ENCODE data around the gene CLCNKA. TPM values are rescaled to one million over a fixed set of nuclear protein-coding genes. Genes with fewer than 3 reads are reported as not detected.

Gene CLCNKA
- total RNA-seq, 4 donors from 2014 or later, result 0.64 to 0.94 (median 0.80) TPM; not detected in 1

DNA sequence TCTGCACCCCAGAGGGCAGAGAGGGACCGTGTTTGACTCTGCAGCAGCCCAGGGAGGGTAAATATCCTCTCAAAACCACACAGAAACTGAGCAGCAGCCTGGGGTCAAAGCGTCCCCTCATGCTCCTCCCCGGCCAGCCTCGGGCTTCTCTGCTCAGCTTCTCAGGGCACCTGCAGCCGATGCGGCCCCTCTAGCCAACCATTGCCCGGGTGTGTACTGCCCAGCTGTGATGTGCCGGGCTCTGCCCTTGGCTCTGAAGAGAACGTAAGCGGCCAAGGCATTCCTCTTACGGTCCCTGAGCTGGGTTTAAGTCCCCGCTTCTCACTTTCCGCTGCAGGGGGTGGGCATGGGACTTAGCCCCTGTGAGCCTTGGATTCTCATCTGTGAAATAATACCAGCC lies 46.1 kb downstream of the CLCNKA start:
- Histone ChIP-seq H3K4me1 (peaks cover 12 to 14% of the 10 kb centered on the region in 2 donors), H3K9me3 (no peaks in the 10 kb centered on the region), H3K27ac (no peak overlapping the region), H3K27me3 (peaks cover 6 to 12% (median 6%) of the 10 kb centered on the region in 3 donors), H3K36me3 (no peaks in the 10 kb centered on the region), H3K4me3 (no peak overlapping the region)
- intact Hi-C loops (cut with DNase I; ENCODE audit: low total_unique reads) (no loop called here), in situ Hi-C loops (cut with MboI; ENCODE audit: low sequenced_read_pairs in 4 of 4) (loop anchor here in 1 of 4 donors (25.0 kb wide), 1 partner anchor 256 kb away; the partner anchor contains the start of gene UQCRHL)
- DNase-seq (no peak), ATAC-seq (no peak)
- TF ChIP-seq, protein P1, sequence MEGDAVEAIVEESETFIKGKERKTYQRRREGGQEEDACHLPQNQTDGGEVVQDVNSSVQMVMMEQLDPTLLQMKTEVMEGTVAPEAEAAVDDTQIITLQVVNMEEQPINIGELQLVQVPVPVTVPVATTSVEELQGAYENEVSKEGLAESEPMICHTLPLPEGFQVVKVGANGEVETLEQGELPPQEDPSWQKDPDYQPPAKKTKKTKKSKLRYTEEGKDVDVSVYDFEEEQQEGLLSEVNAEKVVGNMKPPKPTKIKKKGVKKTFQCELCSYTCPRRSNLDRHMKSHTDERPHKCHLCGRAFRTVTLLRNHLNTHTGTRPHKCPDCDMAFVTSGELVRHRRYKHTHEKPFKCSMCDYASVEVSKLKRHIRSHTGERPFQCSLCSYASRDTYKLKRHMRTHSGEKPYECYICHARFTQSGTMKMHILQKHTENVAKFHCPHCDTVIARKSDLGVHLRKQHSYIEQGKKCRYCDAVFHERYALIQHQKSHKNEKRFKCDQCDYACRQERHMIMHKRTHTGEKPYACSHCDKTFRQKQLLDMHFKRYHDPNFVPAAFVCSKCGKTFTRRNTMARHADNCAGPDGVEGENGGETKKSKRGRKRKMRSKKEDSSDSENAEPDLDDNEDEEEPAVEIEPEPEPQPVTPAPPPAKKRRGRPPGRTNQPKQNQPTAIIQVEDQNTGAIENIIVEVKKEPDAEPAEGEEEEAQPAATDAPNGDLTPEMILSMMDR (IDR thresholded peaks at IDR 0.05 in 4 of 5, conservative IDR thresholded peaks at IDR 0.05 in 1 of 5), result no peak
- TF ChIP-seq POLR2A (IDR thresholded peaks at IDR 0.05), result no peak

DNA sequence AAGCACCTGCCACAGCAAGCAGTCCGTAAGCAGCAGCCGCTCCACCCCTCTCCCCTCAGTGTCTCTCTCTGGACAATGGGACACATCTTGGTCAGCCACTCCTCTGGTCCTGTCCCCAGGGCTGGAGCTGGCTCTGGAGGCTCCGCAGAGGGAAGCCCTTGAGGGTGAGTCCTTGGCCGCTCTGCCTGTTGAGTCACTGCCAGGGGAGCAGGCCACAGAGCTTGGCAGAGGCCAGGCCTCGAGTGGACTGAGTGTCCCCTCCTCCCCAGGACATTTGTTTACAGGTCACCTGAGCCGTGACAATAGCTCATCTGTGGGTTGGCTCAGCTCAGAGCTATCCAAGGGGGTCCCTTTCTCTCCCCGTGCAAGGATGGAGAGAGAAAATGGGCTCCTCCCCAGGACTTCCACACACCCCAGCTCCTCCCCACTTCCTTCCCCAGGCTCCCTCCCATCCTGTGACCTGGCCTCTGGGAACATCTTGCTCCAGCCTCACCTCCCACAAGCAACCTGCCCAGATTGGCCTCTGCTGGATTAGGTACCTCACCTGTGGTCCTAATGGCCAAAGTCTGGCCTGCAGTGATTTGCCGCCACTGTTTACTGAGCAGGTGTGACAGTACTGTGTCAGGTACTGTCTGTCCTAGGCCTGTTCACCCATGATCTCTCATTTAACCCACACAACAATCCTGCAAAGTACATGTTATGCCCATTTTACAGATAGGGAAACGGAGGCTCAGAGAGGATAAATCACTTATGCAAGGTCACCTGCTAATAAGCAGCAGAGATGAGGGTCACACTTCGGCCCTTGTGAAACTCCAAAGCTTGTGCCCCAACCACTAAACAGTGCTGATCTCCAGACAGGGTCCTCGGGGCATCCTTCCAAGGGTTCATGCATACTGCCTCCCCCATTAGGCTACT lies 46.8 kb downstream of the CLCNKA start:
- Histone ChIP-seq H3K4me3 (no peak overlapping the region), H3K9me3 (no peaks in the 10 kb centered on the region), H3K27me3 (peaks cover 7 to 14% (median 10%) of the 10 kb centered on the region in 3 donors), H3K27ac (no peak overlapping the region), H3K4me1 (peaks cover 12 to 14% of the 10 kb centered on the region in 2 donors), H3K36me3 (no peaks in the 10 kb centered on the region)
- intact Hi-C loops (cut with DNase I; ENCODE audit: low total_unique reads) (no loop called here), in situ Hi-C loops (cut with MboI; ENCODE audit: low sequenced_read_pairs in 4 of 4) (loop anchor here in 1 of 4 donors (25.0 kb wide), 1 partner anchor 256 kb away; the partner anchor contains the start of gene UQCRHL)
- ATAC-seq (peak; percentile 50 to 64), DNase-seq (peak; percentile 25 to 51)
- TF ChIP-seq POLR2A (IDR thresholded peaks at IDR 0.05), result no peak

DNA sequence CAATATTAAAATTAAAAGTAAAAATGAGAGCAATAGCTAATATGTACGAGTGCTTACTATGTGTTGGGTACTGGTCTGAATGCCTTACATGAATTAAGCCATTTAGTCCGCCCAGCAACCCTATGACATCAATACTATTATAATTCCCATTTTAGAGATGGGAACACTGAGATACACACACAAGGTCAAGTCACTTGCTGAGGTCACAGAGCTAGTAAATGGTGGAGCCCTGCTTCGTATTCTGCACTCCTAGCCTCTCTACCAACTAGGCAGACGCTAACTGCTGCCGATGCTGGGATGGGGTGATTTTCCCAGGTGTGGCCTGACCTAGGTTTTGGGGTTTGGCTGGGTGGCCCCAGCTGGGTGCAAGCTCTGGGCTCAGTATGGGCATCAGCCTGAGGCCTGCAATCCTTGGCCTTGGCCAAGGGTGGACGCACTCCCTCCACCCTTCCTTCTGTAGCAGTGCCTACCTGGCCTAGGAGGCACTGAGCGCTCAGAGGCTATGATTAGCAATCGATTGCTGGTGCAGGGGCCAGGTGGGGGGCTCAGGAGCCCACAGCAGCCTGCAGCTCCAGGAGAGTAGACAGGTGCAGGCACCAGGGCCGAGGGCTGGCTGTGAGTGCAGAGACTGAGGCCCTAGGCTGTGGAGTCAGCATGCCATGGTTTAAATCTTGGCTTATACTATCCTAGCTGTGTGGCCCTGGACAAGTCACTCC lies 49.0 kb downstream of the CLCNKA start:
- H3K4me1 ChIP-seq, result peaks cover 12 to 17% of the 10 kb centered on the region in 2 donors
- no peak for DNase-seq
- no peaks in the 10 kb centered on the region for H3K36me3 ChIP-seq
- ATAC-seq, result no peak
- TF ChIP-seq POLR2A (IDR thresholded peaks at IDR 0.05), result no peak
- TF ChIP-seq, protein P1 (IDR thresholded peaks at IDR 0.05 in 4 of 5, conservative IDR thresholded peaks at IDR 0.05 in 1 of 5), result no peak
- no peaks in the 10 kb centered on the region for H3K9me3 ChIP-seq
- no peak overlapping the region for H3K4me3 ChIP-seq
- no peak overlapping the region for H3K27ac ChIP-seq
- intact Hi-C loops (cut with DNase I; ENCODE audit: low total_unique reads) (no loop called here), in situ Hi-C loops (cut with MboI; ENCODE audit: low sequenced_read_pairs in 4 of 4) (loop anchor here in 1 of 4 donors (10.0 to 25.0 kb wide), 2 partner anchors 114 to 258 kb away; partner anchors contain the start of gene UQCRHL)
- peaks cover 7 to 14% (median 10%) of the 10 kb centered on the region in 3 donors for H3K27me3 ChIP-seq

DNA sequence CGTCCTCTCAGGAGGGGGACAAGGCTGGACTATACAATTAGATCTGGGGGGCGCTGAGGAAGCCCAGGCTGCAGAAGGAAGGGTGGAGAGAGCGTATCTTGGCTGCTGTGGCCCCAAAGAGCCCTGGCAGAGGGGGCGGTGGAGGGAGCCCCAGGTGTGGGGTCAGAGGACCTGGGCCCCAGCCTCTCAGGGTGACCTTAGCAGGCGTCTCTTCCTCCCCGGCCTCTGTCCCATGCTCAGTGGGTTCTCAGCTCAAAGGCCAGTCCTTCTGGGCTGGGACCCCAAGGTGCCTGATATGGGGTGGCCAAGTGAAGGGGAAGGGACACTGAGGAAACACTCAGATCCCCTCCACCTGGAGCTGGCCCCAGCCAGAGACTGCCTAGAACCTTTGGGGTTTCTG lies 49.8 kb downstream of the CLCNKA start:
- Histone ChIP-seq H3K27ac (no peak overlapping the region), H3K9me3 (no peaks in the 10 kb centered on the region), H3K4me3 (no peak overlapping the region), H3K36me3 (no peaks in the 10 kb centered on the region), H3K4me1 (peaks cover 12 to 17% of the 10 kb centered on the region in 2 donors), H3K27me3 (peaks cover 7 to 14% (median 10%) of the 10 kb centered on the region in 3 donors)
- intact Hi-C loops (cut with DNase I; ENCODE audit: low total_unique reads) (no loop called here), in situ Hi-C loops (cut with MboI; ENCODE audit: low sequenced_read_pairs in 4 of 4) (loop anchor here in 1 of 4 donors (10.0 to 25.0 kb wide), 2 partner anchors 113 to 259 kb away; partner anchors contain the start of gene UQCRHL)
- ATAC-seq (no peak), DNase-seq (no peak)
- TF ChIP-seq, protein P1 (IDR thresholded peaks at IDR 0.05 in 4 of 5, conservative IDR thresholded peaks at IDR 0.05 in 1 of 5), result no peak
- TF ChIP-seq POLR2A (IDR thresholded peaks at IDR 0.05), result no peak

Data from gastrocnemius medialis (tissue), 4 donors.